Measurements from ENCODE around the gene MDFIC2. TPM values are rescaled to one million over a fixed set of nuclear protein-coding genes. Genes with fewer than 3 reads are reported as not detected.

MDFIC2 gene
- polyA plus RNA-seq, 1 of the 3 experiments (the other 2 are of a cell fraction): not detected

- Histone ChIP-seq H2AFZ (ENCODE audit: low read depth) (no peak overlapping the region), H3F3A (replicated peaks; ENCODE audit: insufficient read depth) (no peaks in the 10 kb centered on the region), H3K36me3 (replicated peaks in 1 of 2; ENCODE audit: control insufficient read depth in 1 of 2, insufficient read depth in 2 of 2, low read length in 1 of 2) (no peaks in the 10 kb centered on the region), H3K4me3 (ENCODE audit: low read depth in 2 of 2, low read length in 1 of 2) (no peak overlapping the region), H3K27me3 (ENCODE audit: insufficient read depth) (no peaks in the 10 kb centered on the region), H3K4me1 (ENCODE audit: control insufficient read depth in 1 of 2, insufficient read depth in 2 of 2, low read depth in 1 of 2, low read length in 1 of 2) (peaks cover 0 to 3% of the 10 kb centered on the region in 2 experiments; a peak in 2 of 4 replicates), H3K9ac (no peak overlapping the region), H4K20me1 (ENCODE audit: insufficient read depth) (no peaks in the 10 kb centered on the region), H3K9me3 (no peaks in the 10 kb centered on the region), H3K79me2 (ENCODE audit: insufficient read depth) (no peaks in the 10 kb centered on the region), H3K9me2 (no peaks in the 10 kb centered on the region), H3K27ac (ENCODE audit: low read depth in 2 of 2, low read length in 1 of 2) (peak overlapping the region in 1 of 2 experiments; percentile 71; a peak in 2 of 4 replicates), H3K4me2 (no peak overlapping the region)
- TF ChIP-seq NRF1 (IDR thresholded peaks at IDR 0.05; ENCODE audit: low read depth, low read length) (no peak), GATA2 (CRISPR knock-in tag; IDR thresholded peaks at IDR 0.05) (peak; percentile 56), EP300 (IDR thresholded peaks at IDR 0.05; ENCODE audit: borderline replicate concordance in 1 of 2, low read depth in 1 of 2, low read length in 1 of 2) (peak in 1 of 2 experiments; percentile 28; a peak in 1 of 4 replicates)
- POLR2A ChIA-PET: no interaction called here
- WGBS (ENCODE audit: low lambda C conversion rate): 12% methylated on average over 6 of the region's 6 CpGs
- CTCF ChIA-PET: interaction anchor here (0.9 kb wide), 1 partner anchor 8 kb away, joined by 4 read pairs; no protein-coding TSS in a partner anchor
- DNase-seq: peak; percentile 17
Measured at GRCh38 chr3:70277304-70277703, 35.1 kb downstream of the MDFIC2 start.

- Histone ChIP-seq H3K9ac (no peak overlapping the region), H4K20me1 (ENCODE audit: insufficient read depth) (no peaks in the 10 kb centered on the region), H3F3A (replicated peaks; ENCODE audit: insufficient read depth) (no peaks in the 10 kb centered on the region), H3K9me2 (no peaks in the 10 kb centered on the region), H3K36me3 (replicated peaks in 1 of 2; ENCODE audit: control insufficient read depth in 1 of 2, insufficient read depth in 2 of 2, low read length in 1 of 2) (no peaks in the 10 kb centered on the region), H3K9me3 (no peaks in the 10 kb centered on the region), H3K27me3 (ENCODE audit: insufficient read depth) (no peaks in the 10 kb centered on the region), H3K4me3 (ENCODE audit: low read depth in 2 of 2, low read length in 1 of 2) (no peak overlapping the region), H3K27ac (ENCODE audit: low read depth in 2 of 2, low read length in 1 of 2) (peak overlapping the region in 1 of 2 experiments; percentile 71; a peak in 2 of 4 replicates), H3K4me1 (ENCODE audit: control insufficient read depth in 1 of 2, insufficient read depth in 2 of 2, low read depth in 1 of 2, low read length in 1 of 2) (peaks cover 0 to 3% of the 10 kb centered on the region in 2 experiments; a peak in 2 of 4 replicates), H3K79me2 (ENCODE audit: insufficient read depth) (no peaks in the 10 kb centered on the region), H2AFZ (ENCODE audit: low read depth) (no peak overlapping the region), H3K4me2 (no peak overlapping the region)
- DNase-seq: peak; percentile 3
- ChIA-PET CTCF (no interaction called here), POLR2A (no interaction called here)
- 41% methylated on average over 4 of the region's 4 CpGs for WGBS (ENCODE audit: low lambda C conversion rate)
- TF ChIP-seq USF2 (IDR thresholded peaks at IDR 0.05; ENCODE audit: borderline replicate concordance, low read depth, low read length): no peak
- TF ChIP-seq MEF2A (IDR thresholded peaks at IDR 0.05; ENCODE audit: borderline replicate concordance, low read depth): no peak
- TF ChIP-seq RFX5 (IDR thresholded peaks at IDR 0.05; ENCODE audit: low read length): no peak
- TF ChIP-seq GABPA (IDR thresholded peaks at IDR 0.05; ENCODE audit: low read depth): no peak
Measured at GRCh38 chr3:70276901-70277300, 35.5 kb downstream of the MDFIC2 start.

GRCh38 chr3:70273492-70273891, 38.9 kb downstream of the MDFIC2 start:
- POLR2A ChIA-PET: no interaction called here
- TF ChIP-seq MXI1 (IDR thresholded peaks at IDR 0.05; ENCODE audit: low read depth, low read length): no peak
- no peak for TF ChIP-seq FOSL2 (IDR thresholded peaks at IDR 0.05; ENCODE audit: borderline replicate concordance, low read depth)
- no peak for TF ChIP-seq RXRA (IDR thresholded peaks at IDR 0.05; ENCODE audit: borderline replicate concordance, low read depth)
- no peak for TF ChIP-seq YY1 (IDR thresholded peaks at IDR 0.05; ENCODE audit: low read depth)
- no peak for TF ChIP-seq RCOR1 (IDR thresholded peaks at IDR 0.05; ENCODE audit: low read length)
- no peak for TF ChIP-seq POLR2AphosphoS5 (IDR thresholded peaks at IDR 0.05; ENCODE audit: low read depth, low read length)
- TF ChIP-seq JUND (IDR thresholded peaks at IDR 0.05): no peak
- TF ChIP-seq NFIC (IDR thresholded peaks at IDR 0.05; ENCODE audit: borderline replicate concordance): no peak
- TF ChIP-seq ELF1 (IDR thresholded peaks at IDR 0.05): no peak
- no peak for TF ChIP-seq RFX5 (IDR thresholded peaks at IDR 0.05; ENCODE audit: low read length)
- no peak for TF ChIP-seq CHD2 (IDR thresholded peaks at IDR 0.05; ENCODE audit: low read length, partially characterized antibody)
- TF ChIP-seq TEAD4 (IDR thresholded peaks at IDR 0.05; ENCODE audit: borderline replicate concordance, insufficient read depth): no peak
- no peak for TF ChIP-seq RAD21 (IDR thresholded peaks at IDR 0.05; ENCODE audit: low read length)
- TF ChIP-seq TCF12 (IDR thresholded peaks at IDR 0.05): no peak
- H3K4me2 ChIP-seq: no peak overlapping the region
- peaks cover 0 to 3% of the 10 kb centered on the region in 2 experiments; a peak in 2 of 4 replicates for H3K4me1 ChIP-seq (ENCODE audit: control insufficient read depth in 1 of 2, insufficient read depth in 2 of 2, low read depth in 1 of 2, low read length in 1 of 2)
- H3K9ac ChIP-seq: no peak overlapping the region
- no peak overlapping the region for H3K27ac ChIP-seq (ENCODE audit: low read depth in 2 of 2, low read length in 1 of 2)
- H2AFZ ChIP-seq (ENCODE audit: low read depth): no peak overlapping the region
- no peaks in the 10 kb centered on the region for H3K9me2 ChIP-seq
- H3K27me3 ChIP-seq (ENCODE audit: insufficient read depth): no peaks in the 10 kb centered on the region
- no peaks in the 10 kb centered on the region for H3K9me3 ChIP-seq
- no peaks in the 10 kb centered on the region for H3K79me2 ChIP-seq (ENCODE audit: insufficient read depth)
- H3F3A ChIP-seq (replicated peaks; ENCODE audit: insufficient read depth): no peaks in the 10 kb centered on the region
- DNase-seq: no peak
- H4K20me1 ChIP-seq (ENCODE audit: insufficient read depth): no peaks in the 10 kb centered on the region
- no peaks in the 10 kb centered on the region for H3K36me3 ChIP-seq (replicated peaks in 1 of 2; ENCODE audit: control insufficient read depth in 1 of 2, insufficient read depth in 2 of 2, low read length in 1 of 2)
- CTCF ChIA-PET: no interaction called here
- no peak overlapping the region for H3K4me3 ChIP-seq (ENCODE audit: low read depth in 2 of 2, low read length in 1 of 2)

Data from SK-N-SH (cell line).